Endothelial cell of umbilical vein (primary cell): ENCODE measurements around the gene ACOT7. TPM values are rescaled to one million over a fixed set of nuclear protein-coding genes. Genes with fewer than 3 reads are reported as not detected.

Experiments used
- BruUV-seq: library from RNA; stranded (reverse); fragments of 400-500 nt; replicated peaks from 2 replicates; lab custom pipeline; 2021; lab: Mats Ljungman, UMichigan
- CTCF ChIA-PET: fragments of 300-600, 350-600 bp; sonication (Branson Sonifier 250); formaldehyde crosslinking; loops from one replicate; lab custom pipeline; 2021; ENCODE audit warnings: antibody characterized with exemption, inconsistent platforms; lab: Charles Lee
- POLR2A ChIA-PET: fragments of 300-600, 350-600 bp; sonication (Branson Sonifier 250); formaldehyde crosslinking; loops from one replicate; lab custom pipeline; 2021; ENCODE audit warnings: antibody characterized with exemption, inconsistent platforms; lab: Charles Lee
- DNase-seq: peaks from one replicate; pipeline ENCODE4 v3.0.0-alpha.2; 2011; ENCODE audit warnings: low read depth, low spot score
- FAIRE-seq: peaks from 2 replicates; lab custom pipeline; 2011; peaks lifted over from hg19 to GRCh38; lab: Jason Lieb, UNC
- H2AFZ ChIP-seq: 2 replicates; pipeline ENCODE4 v1.6.0; 2012; ENCODE audit warnings: low read depth, low read length, control low read depth, inconsistent platforms
- H3K27ac ChIP-seq: 2 replicates; pipeline ENCODE4 v1.5.1; 2011; ENCODE audit warnings: low read depth, mild to moderate bottlenecking, control low read depth, low read length, moderate library complexity; ENCODE audit not compliant: insufficient read depth
- H3K27me3 ChIP-seq, 2 experiments: 2 replicates each; pipeline versions ENCODE4 v1.6.0 to v1.6.1; 2011; ENCODE audit warnings: low read length in 2 of 2, mixed read lengths in 1 of 2; ENCODE audit not compliant: control insufficient read depth in 2 of 2, insufficient read depth in 2 of 2
- H3K36me3 ChIP-seq, 2 experiments: 2 replicates in 1 of 2; 3 replicates in 1 of 2; pipeline ENCODE4 v1.5.1; 2011; ENCODE audit warnings: low read length in 2 of 2, mild to moderate bottlenecking in 1 of 2, moderate library complexity in 1 of 2; ENCODE audit not compliant: control insufficient read depth in 2 of 2, insufficient read depth in 2 of 2; ENCODE audit errors: extremely low read depth in 1 of 2
- H3K4me1 ChIP-seq: 3 replicates; pipeline ENCODE4 v1.5.1; 2011; ENCODE audit warnings: mild to moderate bottlenecking, low read length; ENCODE audit not compliant: control insufficient read depth, insufficient read depth; ENCODE audit errors: extremely low read depth
- H3K4me2 ChIP-seq: 2 replicates; pipeline ENCODE4 v1.6.1; 2011; ENCODE audit warnings: low read length, control low read depth, mixed read lengths; ENCODE audit not compliant: insufficient read depth
- H3K4me3 ChIP-seq, 3 experiments: fragments of 200-600 bp in 1 of 3; sonication (generic), shearing (Covaris generic) in 1 of 3; replicated peaks in 1 of 3; 2 replicates each; pipeline ENCODE4 v1.5.1; 2011 to 2016; ENCODE audit warnings: control low read depth in 3 of 3, low read length in 3 of 3, mild to moderate bottlenecking in 2 of 3, inconsistent platforms in 1 of 3, low read depth in 1 of 3, moderate library complexity in 1 of 3; ENCODE audit not compliant: insufficient read depth in 1 of 3
- H3K79me2 ChIP-seq: 2 replicates; pipeline ENCODE4 v1.6.0; 2012; ENCODE audit warnings: low read length, inconsistent platforms; ENCODE audit not compliant: control insufficient read depth, insufficient read depth
- H3K9ac ChIP-seq: replicated peaks from 2 replicates; pipeline ENCODE3; 2011; ENCODE audit warnings: low read length, control low read depth; ENCODE audit not compliant: insufficient read depth; ENCODE audit errors: extremely low read depth
- H3K9me1 ChIP-seq: replicated peaks from 3 replicates; pipeline ENCODE4 v1.6.0; 2011; ENCODE audit warnings: mild to moderate bottlenecking, low read length; ENCODE audit not compliant: control insufficient read depth, insufficient read depth; ENCODE audit errors: extremely low read depth
- H3K9me3 ChIP-seq: replicated peaks from 2 replicates; pipeline ENCODE4 v1.5.1; 2012; ENCODE audit warnings: low read length, inconsistent platforms; ENCODE audit not compliant: control insufficient read depth, insufficient read depth
- H4K20me1 ChIP-seq: replicated peaks from 2 replicates; pipeline ENCODE3; 2011; ENCODE audit warnings: mild to moderate bottlenecking, low read length; ENCODE audit not compliant: control insufficient read depth, insufficient read depth; ENCODE audit errors: extremely low read depth
- CTCF ChIP-seq, 2 donors: IDR thresholded peaks; 1 replicate in 1 of 2; 2 replicates in 1 of 2; pipeline ENCODE4 v1.5.1; 2011; ENCODE audit warnings: low read length in 2 of 2, mild to moderate bottlenecking in 2 of 2, moderate library complexity in 2 of 2, control low read depth in 1 of 2, inconsistent platforms in 1 of 2, low read depth in 1 of 2; ENCODE audit not compliant: insufficient read depth in 1 of 2; ENCODE audit errors: extremely low read depth in 1 of 2
- EZH2 ChIP-seq: IDR thresholded peaks from 2 replicates; pipeline ENCODE4 v1.6.1; 2012; ENCODE audit warnings: borderline replicate concordance, low read depth, mild to moderate bottlenecking, moderate library complexity, low read length, inconsistent platforms; ENCODE audit not compliant: severe bottlenecking
- FOS ChIP-seq: IDR thresholded peaks from 2 replicates; pipeline ENCODE4 v1.6.1; 2011; ENCODE audit warnings: mild to moderate bottlenecking, low read length, moderate library complexity, borderline replicate concordance; ENCODE audit not compliant: insufficient read depth
- GATA2 ChIP-seq: IDR thresholded peaks from 2 replicates; pipeline ENCODE4 v1.7.0; 2011; ENCODE audit warnings: low read depth, mild to moderate bottlenecking, moderate library complexity, mixed read lengths, low read length; ENCODE audit not compliant: insufficient read length, insufficient read depth
- JUN ChIP-seq: IDR thresholded peaks from 2 replicates; pipeline ENCODE4 v1.6.1; 2011; ENCODE audit warnings: borderline replicate concordance, low read depth; ENCODE audit not compliant: insufficient read length, insufficient read depth
- MAX ChIP-seq: IDR thresholded peaks from 2 replicates; pipeline ENCODE4 v1.6.1; 2011; ENCODE audit not compliant: insufficient read depth, insufficient read length
- MYC ChIP-seq: IDR thresholded peaks from one replicate; pipeline ENCODE4 v1.6.1; 2011; ENCODE audit warnings: mild to moderate bottlenecking, low read depth, low read length
- POLR2A ChIP-seq: IDR thresholded peaks from 2 replicates; pipeline ENCODE4 v1.6.1; 2012; ENCODE audit warnings: low read depth, mild to moderate bottlenecking, control low read depth, low read length
- POLR2AphosphoS5 ChIP-seq: IDR thresholded peaks from 2 replicates; pipeline ENCODE4 v1.6.1; 2012; ENCODE audit warnings: low read depth, mild to moderate bottlenecking, control low read depth, low read length, moderate library complexity; ENCODE audit not compliant: insufficient read depth
- dilution Hi-C: fragments of 300-500 bp; cut with MboI; formaldehyde crosslinking; loops from one replicate; pipeline ENCODE4 v1.15.0; 2019; ENCODE audit warnings: low sequenced_read_pairs; ENCODE audit not compliant: extremely low pct_ligation_motif_present
- intact Hi-C: fragments of 100-400 bp; cut with micrococcal nuclease; formaldehyde crosslinking; loops from one replicate; pipeline ENCODE4 v1.10.0; 2022
- polyA plus RNA-seq, 4 experiments: library from polyadenylated mRNA; depleted of rRNA in 3 of 4; stranded (reverse) in 3 of 4; unstranded in 1 of 4; fragments of >200 nt; gene quantifications; 2 replicates each; pipeline versions ENCODE4 v1.2.1 to v1.2.3, GENCODE V29; 2011 to 2012; ENCODE audit warnings: missing spikeins in 1 of 4
- total RNA-seq: library from RNA; stranded (reverse); gene quantifications from 2 replicates; pipeline ENCODE4 v1.2.3, GENCODE V29; 2021

The ACOT7 gene
- total and polyA plus RNA-seq, 2 donors (not counting 3 experiments of a cell fraction or from before 2014, with no cell fraction given) = 69.4 to 105 TPM

- Histone ChIP-seq H4K20me1 (no peaks in the 10 kb centered on the region), H3K36me3 (no peaks in the 10 kb centered on the region), H3K79me2 (no peaks in the 10 kb centered on the region), H3K27ac (no peak overlapping the region), H3K9me1 (no peaks in the 10 kb centered on the region), H3K4me2 (no peak overlapping the region), H3K9ac (no peak overlapping the region), H3K4me3 (no peak overlapping the region), H3K4me1 (no peaks in the 10 kb centered on the region), H3K27me3 (no peaks in the 10 kb centered on the region), H3K9me3 (no peaks in the 10 kb centered on the region), H2AFZ (no peak overlapping the region)
- FAIRE-seq = no peak
- dilution Hi-C loops = no loop called here
- no peak for TF ChIP-seq MYC
- no peak for TF ChIP-seq CTCF (IDR thresholded peaks at IDR 0.05; ENCODE audit: extremely low read depth in 1 of 2, insufficient read depth in 1 of 2, low read depth in 1 of 2, low read length in 2 of 2)
- no peak for TF ChIP-seq POLR2AphosphoS5
- no peak for TF ChIP-seq FOS
- TF ChIP-seq JUN = no peak
- TF ChIP-seq EZH2 = no peak
- no peak for TF ChIP-seq MAX
- TF ChIP-seq POLR2A = no peak
- no peak for TF ChIP-seq GATA2
- ChIA-PET CTCF (no interaction called here), POLR2A (no interaction called here)
- no peak for DNase-seq
- intact Hi-C loops = no loop called here
- BruUV-seq = no TSS peak
Observed at GRCh38 chr1:6265151-6265550, 128.4 kb downstream of the ACOT7 start.
